HG03064 (cell line): ENCODE data around the gene KRT6C.

Experiments used
- ATAC-seq: cut with Tn5 transposase; IDR thresholded peaks from one replicate; pipeline ENCODE4 v1.9.1; 2021; ENCODE audit warnings: low read depth; ENCODE audit not compliant: unreplicated experiment

KRT6C gene

DNA sequence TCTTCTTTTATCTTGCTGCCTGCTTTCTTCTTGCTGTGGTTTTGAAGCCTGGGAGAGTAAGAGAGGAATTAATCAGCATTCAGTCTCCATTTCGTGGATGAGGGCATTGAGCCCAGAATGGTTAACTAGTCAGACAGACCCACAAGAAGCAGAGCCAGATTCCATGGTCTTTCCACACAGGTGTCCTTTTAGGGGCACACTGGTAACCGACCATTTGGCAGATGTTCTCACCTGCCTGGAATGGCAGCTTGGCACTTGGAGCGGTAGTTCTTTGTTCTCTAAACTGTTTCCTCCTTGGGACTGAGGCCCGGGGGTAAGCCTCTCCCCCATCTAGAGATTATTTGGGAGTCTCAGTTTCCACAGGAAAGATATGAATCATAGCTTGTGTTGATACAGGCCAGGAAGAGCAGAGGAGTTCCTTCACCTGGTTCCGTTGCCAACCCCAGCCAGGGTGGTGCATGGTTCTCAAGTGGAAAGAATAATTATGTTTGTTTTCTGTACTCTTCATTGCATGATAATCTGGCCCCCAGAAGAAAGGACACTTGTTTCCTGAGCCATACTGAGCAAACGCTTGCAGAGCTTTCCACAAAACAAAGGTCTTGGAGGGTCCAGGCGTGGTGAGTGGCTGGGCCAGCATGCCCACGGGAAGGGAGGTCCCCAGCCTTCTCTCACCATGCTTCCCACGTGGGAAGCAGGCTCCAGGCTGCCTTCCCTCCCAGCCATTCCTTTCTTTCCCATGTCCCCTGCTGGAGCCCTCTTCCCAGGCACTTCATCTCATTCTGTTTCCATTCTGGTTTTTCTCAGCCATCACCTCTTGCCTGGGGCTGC, 37.4 kb downstream of the KRT6C start:
- no peak for ATAC-seq

GRCh38 chr12:52435659-52435999, 38.0 kb downstream of the KRT6C start:
- no peak for ATAC-seq

DNA sequence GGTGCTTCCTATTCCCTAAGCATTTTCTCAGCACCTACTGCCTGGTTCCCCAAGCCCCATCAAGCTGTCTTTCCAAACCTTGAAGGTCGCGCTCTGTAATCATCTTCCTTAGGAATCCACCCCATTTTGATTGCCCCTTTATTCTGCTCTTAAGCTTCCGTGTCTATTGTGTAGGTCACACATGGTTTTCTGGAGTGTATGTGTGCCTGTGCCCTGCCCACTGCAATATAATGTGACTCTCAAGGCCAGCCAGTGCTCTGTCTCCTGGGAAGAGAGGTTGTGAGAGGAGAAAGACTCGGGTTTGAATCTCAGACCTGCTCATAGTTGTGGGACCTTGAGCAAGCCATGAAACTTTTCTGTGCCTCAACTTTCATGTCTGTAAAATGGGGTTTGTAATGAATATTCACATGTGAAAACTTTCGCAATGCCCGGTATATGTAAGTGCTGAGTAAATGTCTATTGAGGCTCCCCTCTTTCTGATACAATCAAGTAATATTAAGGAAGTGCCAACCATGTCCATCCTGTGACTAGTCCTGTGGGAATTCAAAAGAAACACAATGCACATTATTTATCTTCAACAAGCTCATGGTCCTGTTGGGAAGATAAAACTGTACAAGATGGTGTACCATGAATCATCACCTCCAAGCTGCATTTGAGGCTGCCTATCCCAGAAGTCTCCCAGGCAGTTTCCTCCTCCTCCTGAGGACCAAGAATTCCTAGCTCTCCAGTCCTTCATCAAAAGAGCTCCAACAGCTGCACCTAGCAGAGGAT, 38.7 kb downstream of the KRT6C start:
- no peak for ATAC-seq

DNA sequence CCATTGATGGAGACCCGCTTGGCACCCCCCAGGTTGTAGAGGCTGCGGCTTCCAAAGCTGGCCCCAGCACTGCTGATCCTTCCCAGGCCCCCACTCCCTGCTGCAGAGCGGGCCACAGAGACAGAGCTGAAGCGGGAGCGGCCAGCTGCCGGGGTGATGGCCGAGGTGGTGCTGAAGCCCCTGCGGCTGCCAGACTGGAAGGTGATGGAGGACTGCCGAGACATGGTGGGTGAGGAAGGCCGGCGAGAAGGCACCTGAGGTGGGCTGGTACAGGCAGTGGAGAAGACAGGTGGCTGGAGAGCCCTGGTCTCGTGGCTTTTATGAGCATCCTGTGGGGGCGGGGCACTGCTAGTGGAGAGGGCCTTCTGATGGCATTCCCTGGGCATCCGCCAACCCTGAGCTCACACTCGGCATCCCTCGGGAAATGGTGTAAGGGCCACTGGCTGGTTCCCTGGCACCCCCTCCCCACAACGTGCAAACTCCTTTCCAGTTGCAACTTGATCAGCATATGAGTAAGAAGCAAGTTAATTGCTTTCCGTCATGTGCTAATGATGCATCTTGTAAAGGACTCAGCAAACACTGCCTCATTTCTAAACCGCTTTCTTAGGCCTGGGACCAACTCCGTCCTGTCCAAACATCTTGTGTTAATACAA, 39.4 kb downstream of the KRT6C start, which contains the start of gene KRT75:
Gene KRT75, minus strand, starts transcription at position 291 of the 653 bp plus-strand sequence. Its CDS starts 67 bp downstream, at position 224.
- no peak for ATAC-seq

- ATAC-seq = no peak
Measured at GRCh38 chr12:52433501-52434080, 40.0 kb downstream of the KRT6C start.

DNA sequence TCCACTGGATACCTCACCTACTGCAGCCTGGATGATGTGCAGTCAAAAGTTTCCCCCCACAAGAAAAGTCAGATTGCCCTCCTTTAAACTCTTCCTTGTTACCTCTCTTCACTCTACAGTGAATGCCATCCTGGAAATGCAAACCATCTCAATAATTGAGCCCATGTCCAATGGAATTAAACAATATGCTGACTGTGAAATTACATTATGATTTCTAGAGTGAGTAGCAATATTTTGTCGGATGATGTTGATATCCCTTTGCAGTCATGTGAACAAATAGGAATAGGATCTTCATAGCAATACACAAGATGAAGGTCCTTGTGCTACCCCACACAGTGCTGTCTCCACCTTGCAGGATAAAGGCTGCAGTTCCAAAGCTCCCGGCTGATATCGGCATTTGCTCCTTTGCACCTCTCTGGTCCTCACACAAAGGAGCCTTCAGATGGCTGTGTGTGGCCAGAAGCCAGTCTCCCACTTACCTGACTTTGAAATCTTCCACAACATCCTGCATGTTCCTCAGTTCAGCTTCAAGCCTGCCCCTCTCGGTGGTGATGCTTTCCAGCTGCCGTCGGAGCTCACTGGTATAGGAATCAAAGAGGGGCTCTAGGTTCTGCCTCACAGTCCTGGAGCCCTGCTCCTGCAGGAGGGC, 40.9 kb downstream of the KRT6C start:
- ATAC-seq = no peak

- ATAC-seq = no peak
Measured at GRCh38 chr12:52428121-52428520, 45.5 kb downstream of the KRT6C start.

GRCh38 chr12:52427083-52427482, 46.5 kb downstream of the KRT6C start:
- ATAC-seq = no peak

GRCh38 chr12:52426034-52426433, 47.6 kb downstream of the KRT6C start:
- ATAC-seq = no peak

DNA sequence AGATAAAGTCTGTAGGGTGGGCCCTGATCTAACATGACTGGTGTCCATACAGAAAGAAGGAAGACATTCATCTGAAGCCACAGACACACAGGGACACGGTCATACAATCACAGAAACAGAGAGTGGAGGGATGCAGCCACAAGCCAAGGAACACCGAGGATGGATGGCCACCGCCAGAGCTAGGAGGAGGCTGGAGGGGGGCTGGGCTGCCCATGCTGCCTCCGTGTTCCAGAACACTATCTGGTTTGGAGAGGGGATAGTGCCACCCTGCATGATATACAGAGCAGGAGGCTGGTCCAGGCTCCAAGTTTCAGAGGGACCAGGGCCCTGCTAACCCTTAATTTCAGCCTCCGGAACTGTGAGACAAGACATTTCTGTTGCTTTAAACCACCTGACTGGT, 48.1 kb downstream of the KRT6C start:
- no peak for ATAC-seq

GRCh38 chr12:52423661-52424500, 49.7 kb downstream of the KRT6C start:
- ATAC-seq = no peak

DNA sequence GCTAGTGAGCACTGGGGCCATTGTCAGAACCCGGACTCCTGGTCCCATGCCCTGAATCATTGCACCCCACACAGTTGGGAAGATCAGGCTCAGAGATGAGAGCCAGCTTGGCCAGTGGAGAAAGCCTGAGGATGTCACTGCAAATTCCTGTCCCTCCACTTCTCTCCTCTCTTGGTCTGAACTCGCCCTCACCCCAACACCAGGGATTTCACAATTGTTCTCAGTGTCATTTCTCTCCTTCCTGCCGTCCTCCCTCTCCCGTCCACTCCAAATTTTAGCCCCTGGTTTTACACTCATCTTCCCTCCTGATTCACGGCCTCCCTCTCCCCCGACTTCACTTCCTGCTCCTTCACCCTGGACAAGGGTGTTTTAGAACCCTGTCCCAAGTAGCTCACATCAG, 50.6 kb downstream of the KRT6C start:
- ATAC-seq = no peak

GRCh38 chr12:52419656-52420055, 53.9 kb downstream of the KRT6C start:
- ATAC-seq = no peak

DNA sequence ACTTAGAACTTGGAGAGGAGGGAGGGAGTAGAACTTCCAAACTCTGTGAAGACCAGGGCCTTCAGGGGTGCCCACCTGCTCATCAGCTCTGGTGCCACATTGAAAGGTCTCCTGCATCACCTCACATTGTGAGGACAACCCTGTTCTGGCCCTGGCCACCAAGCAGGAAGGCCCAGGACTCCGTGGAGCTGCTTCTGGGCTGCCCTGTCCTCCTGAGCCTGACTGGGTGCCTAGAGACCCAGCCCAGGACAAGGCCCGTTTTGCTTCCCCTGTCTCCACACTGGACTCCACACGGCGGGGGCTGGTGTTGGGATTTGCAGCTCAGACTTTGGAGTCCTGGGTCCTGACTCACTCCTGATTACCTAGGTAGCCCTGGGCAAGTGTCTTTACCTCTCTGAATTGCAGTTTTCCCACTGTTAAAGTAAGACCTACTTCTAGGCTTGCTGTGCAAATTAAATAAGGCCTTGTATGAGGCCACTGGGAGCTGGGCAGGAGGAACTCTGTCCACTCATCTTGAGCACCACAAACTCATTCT, 55.0 kb downstream of the KRT6C start:
- ATAC-seq = no peak
